Endothelial cell of umbilical vein (primary cell): Measurements from ENCODE around the gene SPSB1.
A peak's percentile ranks its signal among the peaks of the same experiment; 100 is the strongest.

ENCODE experiments used
- CTCF ChIP-seq, 2 donors: IDR thresholded peaks; 1 replicate in 1 of 2; 2 replicates in 1 of 2; pipeline ENCODE4 v1.5.1; 2011; ENCODE audit warnings: low read length in 2 of 2, mild to moderate bottlenecking in 2 of 2, moderate library complexity in 2 of 2, control low read depth in 1 of 2, inconsistent platforms in 1 of 2, low read depth in 1 of 2; ENCODE audit not compliant: insufficient read depth in 1 of 2; ENCODE audit errors: extremely low read depth in 1 of 2
- EZH2 ChIP-seq: IDR thresholded peaks from 2 replicates; pipeline ENCODE4 v1.6.1; 2012; ENCODE audit warnings: borderline replicate concordance, low read depth, mild to moderate bottlenecking, moderate library complexity, low read length, inconsistent platforms; ENCODE audit not compliant: severe bottlenecking
- FOS ChIP-seq: IDR thresholded peaks from 2 replicates; pipeline ENCODE4 v1.6.1; 2011; ENCODE audit warnings: mild to moderate bottlenecking, low read length, moderate library complexity, borderline replicate concordance; ENCODE audit not compliant: insufficient read depth
- GATA2 ChIP-seq: IDR thresholded peaks from 2 replicates; pipeline ENCODE4 v1.7.0; 2011; ENCODE audit warnings: low read depth, mild to moderate bottlenecking, moderate library complexity, mixed read lengths, low read length; ENCODE audit not compliant: insufficient read length, insufficient read depth
- JUN ChIP-seq: IDR thresholded peaks from 2 replicates; pipeline ENCODE4 v1.6.1; 2011; ENCODE audit warnings: borderline replicate concordance, low read depth; ENCODE audit not compliant: insufficient read length, insufficient read depth
- MAX ChIP-seq: IDR thresholded peaks from 2 replicates; pipeline ENCODE4 v1.6.1; 2011; ENCODE audit not compliant: insufficient read depth, insufficient read length
- MYC ChIP-seq: IDR thresholded peaks from one replicate; pipeline ENCODE4 v1.6.1; 2011; ENCODE audit warnings: mild to moderate bottlenecking, low read depth, low read length
- POLR2A ChIP-seq: IDR thresholded peaks from 2 replicates; pipeline ENCODE4 v1.6.1; 2012; ENCODE audit warnings: low read depth, mild to moderate bottlenecking, control low read depth, low read length
- POLR2AphosphoS5 ChIP-seq: IDR thresholded peaks from 2 replicates; pipeline ENCODE4 v1.6.1; 2012; ENCODE audit warnings: low read depth, mild to moderate bottlenecking, control low read depth, low read length, moderate library complexity; ENCODE audit not compliant: insufficient read depth

GRCh38 chr1:9371391-9371935, 78.8 kb downstream of the SPSB1 start:
- TF ChIP-seq POLR2A (no peak), CTCF (IDR thresholded peaks at IDR 0.05; ENCODE audit: extremely low read depth in 1 of 2, insufficient read depth in 1 of 2, low read depth in 1 of 2, low read length in 2 of 2) (no peak), GATA2 (no peak), MAX (no peak), POLR2AphosphoS5 (no peak), MYC (no peak), EZH2 (no peak), FOS (no peak), JUN (peak; percentile 9)
